GM12878 (cell line): ENCODE measurements around the gene SNCG. TPM values are rescaled to one million over a fixed set of nuclear protein-coding genes. Genes with fewer than 3 reads are reported as not detected.

Experiments
- ATAC-seq: fragments of 200-7000 bp; cut with Tn5 transposase; 3 replicates; pipeline ENCODE4 v1.9.1; 2020; ENCODE audit warnings: mild to moderate bottlenecking, moderate library complexity
- BruUV-seq: library from RNA; stranded (reverse); fragments of 400-500 nt; replicated peaks from 2 replicates; lab custom pipeline; 2021; lab: Mats Ljungman, UMichigan
- CTCF ChIA-PET: fragments of 300-600 bp; sonication (Branson Sonifier 250); formaldehyde crosslinking; extraction: SDS; loops from one replicate; lab custom pipeline; 2021; ENCODE audit warnings: inconsistent platforms; lab: Yijun Ruan, JAX
- POLR2A ChIA-PET: fragments of 350-600 bp; formaldehyde crosslinking; extraction: SDS; loops from one replicate; lab custom pipeline; 2021; ENCODE audit warnings: inconsistent platforms; lab: Charles Lee
- RAD21 ChIA-PET: fragments of 300-600 bp; sonication (Branson Sonifier 250); formaldehyde crosslinking; loops from one replicate; lab custom pipeline; 2023; ENCODE audit warnings: antibody characterized with exemption; ENCODE audit not compliant: unreplicated experiment; lab: Charles Lee
- SMC1A ChIA-PET: fragments of 300-600 bp; sonication (Branson Sonifier 250); formaldehyde crosslinking; loops from one replicate; lab custom pipeline; 2023; ENCODE audit not compliant: unreplicated experiment, uncharacterized antibody; lab: Charles Lee
- DNase-seq: peaks from one replicate; pipeline ENCODE4 v3.0.0-alpha.2; 2011; ENCODE audit warnings: low read depth, low spot score
- FAIRE-seq: peaks from 3 replicates; lab custom pipeline; 2011; peaks lifted over from hg19 to GRCh38; lab: Jason Lieb, UNC
- H2AFZ ChIP-seq: 2 replicates; pipeline ENCODE4 v1.6.0; 2011; ENCODE audit warnings: low read depth, low read length, control low read depth; ENCODE audit not compliant: control insufficient read depth
- H3K27ac ChIP-seq: 2 replicates; pipeline ENCODE4 v1.5.1; 2011; ENCODE audit warnings: control low read depth; ENCODE audit not compliant: control insufficient read depth, insufficient read depth
- H3K27me3 ChIP-seq, 2 experiments: replicated peaks in 1 of 2; 2 replicates each; pipeline versions ENCODE4 v1.6.0 to v1.6.1; 2011; ENCODE audit warnings: low read length in 1 of 2; ENCODE audit not compliant: control insufficient read depth in 2 of 2, insufficient read depth in 2 of 2
- H3K36me3 ChIP-seq, 2 experiments: 2 replicates each; pipeline ENCODE4 v1.5.1; 2011; ENCODE audit warnings: low read length in 1 of 2; ENCODE audit not compliant: control insufficient read depth in 2 of 2, insufficient read depth in 2 of 2
- H3K4me1 ChIP-seq: 2 replicates; pipeline ENCODE4 v1.6.1; 2011; ENCODE audit warnings: mild to moderate bottlenecking, low read length, moderate library complexity, mixed read lengths; ENCODE audit not compliant: control insufficient read depth, insufficient read depth
- H3K4me2 ChIP-seq: 2 replicates; pipeline ENCODE4 v1.6.0; 2011; ENCODE audit warnings: control low read depth; ENCODE audit not compliant: control insufficient read depth, insufficient read depth
- H3K4me3 ChIP-seq: fragments of 200-600 bp; sonication (generic); 2 replicates; pipeline ENCODE4 v1.5.1; 2016
- H3K79me2 ChIP-seq: 2 replicates; pipeline ENCODE4 v1.6.0; 2011; ENCODE audit warnings: low read length; ENCODE audit not compliant: control insufficient read depth, insufficient read depth
- H3K9ac ChIP-seq: 2 replicates; pipeline ENCODE4 v1.8.0; 2011; ENCODE audit warnings: low read length, control low read depth, mixed read lengths; ENCODE audit not compliant: control insufficient read depth, insufficient read depth
- H3K9me3 ChIP-seq: replicated peaks from 3 replicates; pipeline ENCODE4 v1.5.1; 2011; ENCODE audit warnings: mild to moderate bottlenecking, low read length; ENCODE audit not compliant: control insufficient read depth, insufficient read depth
- H4K20me1 ChIP-seq: 2 replicates; pipeline ENCODE4 v1.6.0; 2011; ENCODE audit not compliant: control insufficient read depth, insufficient read depth
- CBX5 ChIP-seq: sonication (generic); IDR thresholded peaks from 2 replicates; pipeline ENCODE4 v1.6.1; 2016; ENCODE audit warnings: low read depth, moderate library complexity, mild to moderate bottlenecking, inconsistent platforms
- CEBPB ChIP-seq, 2 experiments: fragments of 150-350 bp in 1 of 2; IDR thresholded peaks; 2 replicates each; pipeline ENCODE4 v1.6.1; 2012 to 2014; ENCODE audit warnings: low read depth in 2 of 2, low read length in 2 of 2, borderline replicate concordance in 1 of 2, inconsistent platforms in 1 of 2
- ELK1 ChIP-seq: IDR thresholded peaks from 2 replicates; pipeline ENCODE4 v1.6.1; 2012; ENCODE audit warnings: low read depth, low read length, improper control_type of control experiment
- HDAC6 ChIP-seq: fragments of 200-600 bp; sonication (generic); IDR thresholded peaks from one replicate; pipeline ENCODE4 v1.8.0; 2017; ENCODE audit warnings: antibody characterized with exemption; ENCODE audit not compliant: unreplicated experiment
- IKZF2 ChIP-seq, 2 experiments: fragments of 450-650 bp; IDR thresholded peaks; 2 replicates each; pipeline ENCODE4 v1.6.1; 2017; ENCODE audit warnings: mild to moderate bottlenecking in 2 of 2, moderate library complexity in 2 of 2
- JUND ChIP-seq: IDR thresholded peaks from 2 replicates; pipeline ENCODE4 v1.6.1; 2012; ENCODE audit warnings: low read depth, mild to moderate bottlenecking, low read length, improper control_type of control experiment, moderate library complexity
- MEF2A ChIP-seq: IDR thresholded peaks from 2 replicates; pipeline ENCODE4 v1.6.1; 2011; ENCODE audit warnings: low read depth, mild to moderate bottlenecking, low read length, moderate library complexity; ENCODE audit not compliant: insufficient read depth
- POLR2AphosphoS2 ChIP-seq: IDR thresholded peaks from 2 replicates; pipeline ENCODE4 v1.6.1; 2011; ENCODE audit warnings: low read depth, mild to moderate bottlenecking, low read length, improper control_type of control experiment, moderate library complexity
- SMARCA5 ChIP-seq: fragments of 450-650 bp; IDR thresholded peaks from 2 replicates; pipeline ENCODE4 v1.6.1; 2017; ENCODE audit warnings: mild to moderate bottlenecking
- WGBS: methylation state at CpG from one replicate; pipeline ENCODE4 v1.1.6; 2016; ENCODE audit warnings: low lambda C conversion rate; ENCODE audit not compliant: insufficient replicate concordance, insufficient coverage; ENCODE audit errors: missing lambda C conversion rate; 5-methylcytosine and 5-hydroxymethylcytosine counted together
- in situ Hi-C: fragments of 300-500 bp; cut with MboI; formaldehyde crosslinking; loops from 9 replicates; pipeline ENCODE4 v1.14.3; 2018; ENCODE audit warnings: mixed read lengths
- intact Hi-C: fragments of 100-400 bp; cut with micrococcal nuclease; formaldehyde crosslinking; loops from one replicate; pipeline ENCODE4 v1.14.2; 2022; ENCODE audit not compliant: unreplicated experiment
- polyA plus RNA-seq, 11 experiments: library from polyadenylated mRNA; depleted of rRNA in 4 of 11; unstranded in 6 of 11; stranded (reverse) in 5 of 11; fragments of >200 nt; fragmentation: Nextera tagmentation in 4 of 11; fragmentation: Illumina TruSeq in 1 of 11; extraction: Ambion mirVana in 4 of 11; extraction: Trizol in 1 of 11; gene quantifications; 1 replicate in 1 of 11; 2 replicates in 10 of 11; pipeline versions ENCODE4 v1.2.1 to v1.2.3, GENCODE V29; 2011 to 2016; ENCODE audit warnings: inconsistent platforms in 2 of 11, missing spikeins in 2 of 11, low read depth in 1 of 11
- total RNA-seq, 4 experiments: library from RNA; depleted of rRNA in 3 of 4; stranded (reverse); fragments of >200 nt in 3 of 4; fragmentation: Illumina TruSeq in 1 of 4; extraction: Trizol in 1 of 4; gene quantifications; 2 replicates each; pipeline versions ENCODE4 v1.2.1 to v1.2.3, GENCODE V29; 2013 to 2021

Gene SNCG
- total and polyA plus RNA-seq, 10 of the 15 experiments (the other 5 are each of a cell fraction or from before 2014, with no cell fraction given), result 0.22 to 1.3 (median 0.42) TPM; not detected in 6

GRCh38 chr10:86944031-86944419, 14.4 kb upstream of the SNCG start:
- ChIA-PET SMC1A (no interaction called here), RAD21 (no interaction called here), CTCF (interaction anchor here (1.4 to 1.8 kb wide), 2 partner anchors 17 to 22 kb away, joined by 6 to 7 read pairs; no protein-coding TSS in a partner anchor), POLR2A (interaction anchor here (1.1 kb wide), 1 partner anchor 12 kb away, joined by 4 read pairs; no protein-coding TSS in a partner anchor)
- no peak for ATAC-seq
- H4K20me1 ChIP-seq, result no peaks in the 10 kb centered on the region
- DNase-seq, result no peak
- no peak overlapping the region for H3K4me3 ChIP-seq
- no peaks in the 10 kb centered on the region for H3K27me3 ChIP-seq
- in situ Hi-C loops, result no loop called here
- no peak overlapping the region for H2AFZ ChIP-seq
- no peaks in the 10 kb centered on the region; the same call in 1 of the 2 replicates for H3K4me1 ChIP-seq
- no peak for FAIRE-seq
- no peaks in the 10 kb centered on the region for H3K79me2 ChIP-seq
- WGBS, result 37% methylated on average over 3 of the region's 4 CpGs
- H3K9me3 ChIP-seq, result no peaks in the 10 kb centered on the region
- no peak overlapping the region for H3K9ac ChIP-seq
- no peaks in the 10 kb centered on the region for H3K36me3 ChIP-seq
- intact Hi-C loops, result no loop called here
- no TSS peak for BruUV-seq
- TF ChIP-seq MEF2A (no peak), SMARCA5 (no peak), HDAC6 (no peak), JUND (no peak), IKZF2 (IDR thresholded peaks at IDR 0.05) (no peak), ELK1 (no peak), POLR2AphosphoS2 (no peak), CBX5 (no peak), CEBPB (IDR thresholded peaks at IDR 0.05; ENCODE audit: borderline replicate concordance in 1 of 2, low read depth in 2 of 2, low read length in 2 of 2) (no peak)
- H3K4me2 ChIP-seq, result no peak overlapping the region
- no peak overlapping the region for H3K27ac ChIP-seq
